HUES6 (cell line): ENCODE measurements around the gene CDC6.
"Not testable (repeated sequence)": the region's sequence is repeated elsewhere in the genome, so short reads cannot be mapped to it uniquely, and the experiment has no call there.

Experiments
- H3K27ac ChIP-seq: 2 replicates; pipeline ENCODE4 v1.7.0; 2013; ENCODE audit warnings: low read depth, mild to moderate bottlenecking, low read length, inconsistent platforms
- H3K27me3 ChIP-seq: 2 replicates; pipeline ENCODE4 v1.6.1; 2013; ENCODE audit warnings: low read length; ENCODE audit not compliant: control insufficient read depth, insufficient read depth
- H3K36me3 ChIP-seq: 2 replicates; pipeline ENCODE4 v1.6.1; 2013; ENCODE audit warnings: low read length; ENCODE audit not compliant: control insufficient read depth, insufficient read depth
- H3K4me1 ChIP-seq: 2 replicates; pipeline ENCODE4 v1.6.1; 2013; ENCODE audit warnings: low read length; ENCODE audit not compliant: control insufficient read depth, insufficient read depth
- H3K4me3 ChIP-seq: 2 replicates; pipeline ENCODE4 v1.5.1; 2013; ENCODE audit warnings: low read depth, low read length
- H3K9ac ChIP-seq: one replicate; pipeline ENCODE4 v1.6.1; 2013; ENCODE audit warnings: mild to moderate bottlenecking, low read length
- H3K9me3 ChIP-seq: 2 replicates; pipeline ENCODE4 v1.6.1; 2013; ENCODE audit warnings: low read depth, low read length; ENCODE audit not compliant: control insufficient read depth, insufficient read depth

Gene CDC6

DNA sequence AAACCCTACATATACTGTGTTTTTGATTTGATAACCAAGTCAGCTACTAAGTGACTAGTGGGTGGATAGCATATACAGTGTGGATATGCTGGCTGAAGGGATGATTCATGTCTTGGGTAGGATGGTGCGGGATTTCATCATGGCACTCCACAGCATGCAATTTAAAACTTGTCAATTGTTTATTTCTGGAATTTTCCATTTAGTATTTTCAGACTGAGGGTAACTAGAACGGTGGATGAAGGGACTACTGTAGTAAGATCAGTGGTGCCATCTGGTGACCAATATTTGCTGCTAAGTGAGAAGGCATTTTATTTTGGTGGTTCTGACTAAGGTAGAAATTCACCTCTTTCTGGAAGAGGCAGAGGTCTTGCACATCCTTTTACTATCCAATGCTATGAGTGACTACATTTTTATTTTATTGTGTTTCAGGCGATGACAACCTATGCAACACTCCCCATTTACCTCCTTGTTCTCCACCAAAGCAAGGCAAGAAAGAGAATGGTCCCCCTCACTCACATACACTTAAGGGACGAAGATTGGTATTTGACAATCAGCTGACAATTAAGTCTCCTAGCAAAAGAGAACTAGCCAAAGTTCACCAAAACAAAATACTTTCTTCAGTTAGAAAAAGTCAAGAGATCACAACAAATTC is 3.1 kb downstream of the CDC6 start:
- Histone ChIP-seq H3K4me1 (peaks cover 11% of the 10 kb centered on the region), H3K4me3 (no peak overlapping the region), H3K27me3 (no peaks in the 10 kb centered on the region), H3K27ac (no peak overlapping the region), H3K9me3 (no peaks in the 10 kb centered on the region), H3K36me3 (peaks cover 64% of the 10 kb centered on the region), H3K9ac (no peak overlapping the region)

DNA sequence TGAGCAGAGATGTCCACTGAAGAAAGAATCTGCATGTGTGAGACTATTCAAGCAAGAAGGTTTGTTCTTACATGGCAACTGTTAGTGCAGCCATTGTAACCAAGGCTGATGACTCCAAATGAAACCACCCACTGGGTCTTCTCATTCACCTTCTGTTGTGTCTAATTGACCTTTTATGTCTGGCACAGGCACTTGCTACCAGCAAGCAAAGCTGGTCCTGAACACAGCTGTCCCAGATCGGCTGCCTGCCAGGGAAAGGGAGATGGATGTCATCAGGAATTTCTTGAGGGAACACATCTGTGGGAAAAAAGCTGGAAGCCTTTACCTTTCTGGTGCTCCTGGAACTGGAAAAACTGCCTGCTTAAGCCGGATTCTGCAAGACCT is 3.6 kb downstream of the CDC6 start:
- H3K9me3 ChIP-seq, result no peaks in the 10 kb centered on the region
- H3K4me1 ChIP-seq, result peaks cover 16% of the 10 kb centered on the region
- no peak overlapping the region for H3K4me3 ChIP-seq
- no peak overlapping the region for H3K9ac ChIP-seq
- H3K27ac ChIP-seq, result no peak overlapping the region
- no peaks in the 10 kb centered on the region for H3K27me3 ChIP-seq
- H3K36me3 ChIP-seq, result peaks cover 69% of the 10 kb centered on the region

DNA sequence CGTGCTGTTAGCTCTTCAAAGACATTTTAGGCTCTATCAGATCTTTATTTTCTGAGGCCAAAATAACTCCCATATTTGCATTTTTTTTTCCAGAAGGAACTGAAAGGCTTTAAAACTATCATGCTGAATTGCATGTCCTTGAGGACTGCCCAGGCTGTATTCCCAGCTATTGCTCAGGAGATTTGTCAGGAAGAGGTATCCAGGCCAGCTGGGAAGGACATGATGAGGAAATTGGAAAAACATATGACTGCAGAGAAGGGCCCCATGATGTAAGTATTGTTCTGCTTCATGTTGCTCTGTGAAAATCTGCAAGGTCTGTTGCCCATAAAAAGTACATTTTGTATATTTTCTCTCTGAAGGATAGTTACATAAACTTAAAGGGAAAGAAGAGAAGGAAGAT is 5.7 kb downstream of the CDC6 start:
- Histone ChIP-seq H3K9ac (no peak overlapping the region), H3K4me3 (no peak overlapping the region), H3K36me3 (peaks cover 90% of the 10 kb centered on the region), H3K4me1 (peaks cover 17% of the 10 kb centered on the region), H3K27ac (no peak overlapping the region), H3K9me3 (no peaks in the 10 kb centered on the region), H3K27me3 (no peaks in the 10 kb centered on the region)

DNA sequence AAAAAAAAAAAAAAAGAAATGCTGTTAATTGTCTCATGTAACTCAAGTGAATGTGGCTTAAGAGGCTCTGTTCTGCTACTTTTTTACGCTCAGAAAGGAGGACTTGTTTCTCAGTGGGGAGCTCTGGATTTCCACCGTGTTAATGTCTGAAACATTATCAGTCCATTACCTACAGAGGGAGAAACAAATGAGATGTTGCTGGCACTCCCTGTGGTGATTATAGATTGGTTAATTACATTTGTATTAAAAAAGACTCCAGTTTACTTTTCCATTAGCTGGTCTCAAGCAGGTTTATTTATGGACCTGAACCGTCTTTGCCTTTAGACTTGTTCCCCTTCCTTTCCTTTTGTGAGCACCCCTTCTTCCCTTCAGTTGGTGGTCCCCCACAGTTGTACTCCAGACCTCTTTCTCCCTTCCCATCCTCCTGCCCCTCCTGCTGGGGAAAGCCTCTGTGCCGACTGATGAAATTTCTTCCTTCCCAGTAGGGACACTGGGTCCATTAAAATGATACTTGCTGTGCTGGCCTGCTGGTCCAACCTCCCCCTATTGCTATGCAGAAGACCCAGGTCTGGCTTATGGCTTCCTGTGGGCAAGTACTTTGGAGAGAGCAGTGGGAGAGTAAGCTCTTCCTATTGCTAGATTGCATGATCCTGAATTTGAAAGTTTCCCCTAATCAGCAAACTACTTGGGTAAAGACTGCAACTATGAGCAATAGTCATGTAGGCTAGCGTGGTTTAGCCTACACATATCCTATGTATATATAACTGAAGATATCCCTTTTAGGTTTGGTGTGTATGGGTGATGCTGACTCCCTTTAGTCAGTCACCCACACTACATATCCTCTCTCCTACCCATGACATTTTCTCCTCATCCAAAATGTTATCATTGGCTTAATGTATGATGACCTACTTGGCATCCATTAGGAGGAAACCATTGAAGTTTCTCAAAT is 8.1 kb downstream of the CDC6 start:
- peaks cover 94% of the 10 kb centered on the region for H3K36me3 ChIP-seq
- peaks cover 17% of the 10 kb centered on the region for H3K4me1 ChIP-seq
- H3K9me3 ChIP-seq, result no peaks in the 10 kb centered on the region
- H3K27ac ChIP-seq, result no peak overlapping the region
- no peaks in the 10 kb centered on the region for H3K27me3 ChIP-seq
- no peak overlapping the region for H3K4me3 ChIP-seq
- no peak overlapping the region for H3K9ac ChIP-seq

DNA sequence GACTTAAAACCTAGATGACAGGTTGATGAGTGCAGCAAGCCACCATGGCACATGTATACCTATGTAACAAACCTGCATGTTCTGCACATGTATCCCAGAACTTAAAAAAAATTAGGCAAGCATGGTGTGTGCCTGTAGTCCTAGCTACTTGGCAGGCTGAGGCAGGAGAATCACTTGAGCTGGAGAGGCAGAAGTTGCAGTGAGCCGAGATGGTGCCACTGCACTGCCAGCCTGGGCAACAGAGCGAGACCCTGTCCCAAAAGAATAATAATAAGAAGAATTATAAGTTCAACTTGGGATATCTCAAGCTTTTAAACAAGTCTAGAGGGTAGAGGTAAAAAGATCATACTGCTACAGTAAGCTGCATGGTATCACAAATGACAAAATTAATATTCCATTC is 9.8 kb downstream of the CDC6 start:
- Histone ChIP-seq H3K36me3 (peaks cover 97% of the 10 kb centered on the region), H3K27me3 (no peaks in the 10 kb centered on the region)

DNA sequence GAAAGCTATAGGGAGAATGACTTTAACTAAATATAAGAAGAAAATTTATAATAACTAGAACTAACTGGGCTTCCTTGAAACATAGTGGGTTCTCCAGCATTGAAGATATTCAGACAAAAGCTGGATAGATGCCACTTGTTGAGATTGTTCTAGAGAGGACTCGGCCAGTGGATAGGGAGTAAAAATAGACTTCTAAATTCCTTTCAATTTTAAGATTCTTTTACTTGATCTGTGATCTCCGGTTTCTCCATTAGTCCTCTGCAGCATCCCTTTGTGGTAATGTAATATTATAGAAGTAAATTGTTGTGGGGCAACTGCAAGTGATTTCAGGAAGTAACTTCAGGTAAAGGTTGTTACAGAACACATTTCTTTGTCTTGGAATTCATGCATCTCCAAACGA is 11.0 kb downstream of the CDC6 start:
- Histone ChIP-seq H3K36me3 (peaks cover 97% of the 10 kb centered on the region), H3K27ac (no peak overlapping the region), H3K27me3 (no peaks in the 10 kb centered on the region), H3K4me1 (peaks cover 17% of the 10 kb centered on the region), H3K4me3 (no peak overlapping the region), H3K9ac (no peak overlapping the region), H3K9me3 (no peaks in the 10 kb centered on the region)

More for the DNA sequence above, 9.8 kb downstream of the CDC6 start:
- H3K4me3 ChIP-seq, result no peak overlapping the region
- no peak overlapping the region for H3K9ac ChIP-seq
- peaks cover 17% of the 10 kb centered on the region for H3K4me1 ChIP-seq
- no peaks in the 10 kb centered on the region for H3K9me3 ChIP-seq
- H3K27ac ChIP-seq, result no peak overlapping the region

DNA sequence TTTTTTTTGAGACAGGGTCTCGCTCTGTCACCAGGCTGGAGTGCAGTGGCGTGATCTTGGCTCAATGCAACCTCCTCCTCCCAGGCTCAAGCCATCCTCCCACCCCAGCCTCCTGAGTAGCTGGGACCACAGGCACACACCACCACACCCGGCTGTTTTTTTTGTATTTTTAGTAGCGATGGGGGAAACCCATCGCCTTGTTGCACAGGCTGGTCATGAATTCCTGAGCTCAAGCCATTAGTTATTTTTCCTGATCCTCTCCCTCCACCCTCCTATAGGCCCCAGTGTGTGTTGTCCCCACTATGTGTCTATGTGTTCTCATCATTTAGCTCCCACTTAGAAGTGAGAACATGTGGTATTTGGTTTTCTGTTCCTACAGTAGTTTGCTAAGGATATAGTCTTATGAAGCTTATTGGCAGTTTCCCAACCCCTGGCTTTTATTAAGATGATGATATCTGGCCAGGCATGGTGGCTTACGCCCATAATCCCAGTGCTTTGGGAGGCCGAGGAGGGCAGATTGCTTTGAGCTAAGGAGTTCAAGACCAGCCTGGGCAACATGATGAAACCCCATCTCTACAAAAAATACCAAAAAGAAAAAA is 11.6 kb downstream of the CDC6 start:
- H3K36me3 ChIP-seq, result peaks cover 97% of the 10 kb centered on the region
- not testable (repeated sequence) for H3K4me3 ChIP-seq, H3K9me3 ChIP-seq, H3K9ac ChIP-seq, H3K27ac ChIP-seq, H3K27me3 ChIP-seq
- H3K4me1 ChIP-seq, result peaks cover 17% of the 10 kb centered on the region

DNA sequence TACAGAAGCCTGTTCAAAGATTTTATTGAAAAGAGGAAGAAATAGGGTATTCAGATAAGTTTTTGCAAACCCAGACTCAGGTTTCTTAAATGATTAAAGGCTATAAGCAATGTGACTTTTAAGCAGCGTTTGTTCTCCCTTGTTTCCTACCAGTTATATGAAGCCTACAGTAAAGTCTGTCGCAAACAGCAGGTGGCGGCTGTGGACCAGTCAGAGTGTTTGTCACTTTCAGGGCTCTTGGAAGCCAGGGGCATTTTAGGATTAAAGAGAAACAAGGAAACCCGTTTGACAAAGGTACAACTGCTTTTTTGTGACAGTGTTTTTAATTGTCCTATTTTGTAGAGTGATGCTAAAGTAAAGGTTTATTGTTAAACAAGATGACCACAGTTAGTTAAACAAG is 13.6 kb downstream of the CDC6 start:
- Histone ChIP-seq H3K4me1 (peaks cover 5% of the 10 kb centered on the region), H3K36me3 (peaks cover 79% of the 10 kb centered on the region), H3K27ac (no peak overlapping the region), H3K27me3 (no peaks in the 10 kb centered on the region), H3K9me3 (no peaks in the 10 kb centered on the region), H3K9ac (no peak overlapping the region), H3K4me3 (no peak overlapping the region)

DNA sequence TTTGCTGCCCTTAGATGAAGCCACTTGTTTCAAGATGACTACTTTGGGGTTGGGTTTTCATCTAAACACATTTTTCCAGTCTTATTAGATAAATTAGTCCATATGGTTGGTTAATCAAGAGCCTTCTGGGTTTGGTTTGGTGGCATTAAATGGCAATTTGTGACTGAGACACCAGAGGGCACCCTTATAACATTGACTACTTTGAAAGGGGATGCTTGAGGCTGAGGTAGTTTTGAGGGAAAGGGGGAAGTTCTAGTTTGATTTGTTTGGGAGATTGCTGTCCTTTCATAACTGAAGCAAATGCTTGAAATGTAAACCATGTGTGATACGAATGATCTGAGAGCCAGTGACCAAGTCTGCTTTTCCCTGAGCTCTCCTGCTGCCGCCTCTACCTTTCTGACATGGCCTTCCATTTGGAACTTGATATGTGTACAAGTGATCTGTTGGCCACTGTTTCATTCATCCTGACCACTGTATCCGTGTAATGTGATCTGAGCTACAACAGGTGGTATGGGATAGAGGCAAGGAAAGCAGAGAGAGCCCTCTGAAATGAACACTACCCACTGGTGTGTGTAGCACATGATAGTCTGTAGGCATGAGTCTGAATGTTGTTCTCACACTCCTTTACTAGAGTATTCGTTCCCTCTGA is 15.5 kb downstream of the CDC6 start:
- Histone ChIP-seq H3K4me1 (peaks cover 22% of the 10 kb centered on the region), H3K27me3 (no peaks in the 10 kb centered on the region), H3K27ac (no peak overlapping the region), H3K4me3 (no peak overlapping the region), H3K36me3 (peaks cover 61% of the 10 kb centered on the region), H3K9me3 (no peaks in the 10 kb centered on the region), H3K9ac (no peak overlapping the region)

DNA sequence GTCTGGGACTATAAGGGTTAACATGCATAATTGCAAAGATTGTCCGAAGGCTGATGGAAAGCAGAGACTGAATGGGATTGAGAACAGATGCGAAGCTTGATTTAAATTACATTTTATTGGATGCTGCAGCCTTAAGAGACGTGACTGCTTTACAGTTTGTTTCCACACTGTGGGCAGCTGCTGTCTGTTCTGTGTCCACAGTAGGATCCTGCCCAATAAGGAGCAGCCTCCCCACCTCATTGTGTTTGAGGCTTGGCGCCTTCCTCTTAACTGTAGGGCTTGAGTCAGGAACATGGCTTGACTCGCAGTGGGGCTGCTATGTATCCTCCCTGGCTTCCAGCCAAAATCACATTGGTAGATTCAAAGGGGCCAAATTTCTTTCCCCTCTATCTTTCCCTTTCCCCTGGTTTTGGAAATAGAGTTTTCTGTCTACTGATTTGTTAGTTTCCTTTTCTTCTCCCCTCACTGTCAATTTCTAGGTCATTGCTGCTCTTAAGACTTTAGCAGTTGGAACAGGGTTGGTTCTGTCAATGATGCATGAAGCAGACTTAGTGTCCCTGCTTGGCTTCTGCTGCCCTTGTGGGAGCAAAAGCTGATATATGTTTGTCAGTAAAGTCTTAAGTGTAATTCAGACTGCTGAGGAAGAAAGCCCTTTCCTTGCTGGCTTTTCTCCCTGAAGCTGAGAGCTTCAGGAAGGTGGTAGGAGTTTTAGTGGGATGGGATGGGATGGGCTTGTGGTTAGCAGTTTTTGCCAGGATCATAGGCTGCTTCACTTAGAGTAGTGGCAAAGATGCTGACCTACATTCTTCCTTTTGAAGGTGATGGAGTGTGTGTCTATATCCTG is 16.3 kb downstream of the CDC6 start:
- H3K4me3 ChIP-seq, result no peak overlapping the region
- peaks cover 30% of the 10 kb centered on the region for H3K4me1 ChIP-seq
- H3K27me3 ChIP-seq, result no peaks in the 10 kb centered on the region
- H3K27ac ChIP-seq, result no peak overlapping the region
- H3K9me3 ChIP-seq, result no peaks in the 10 kb centered on the region
- no peak overlapping the region for H3K9ac ChIP-seq
- H3K36me3 ChIP-seq, result peaks cover 53% of the 10 kb centered on the region
